Osteoblast (primary cell): ENCODE data around the gene NRG4. TPM values are rescaled to one million over a fixed set of nuclear protein-coding genes. Genes with fewer than 3 reads are reported as not detected.
"Not testable (repeated sequence)": the region's sequence is repeated elsewhere in the genome, so short reads cannot be mapped to it uniquely, and the experiment has no call there.

ENCODE experiments used
- DNase-seq: peaks from one replicate; pipeline ENCODE4 v3.0.0; 2011; ENCODE audit warnings: low spot score, mixed read lengths; ENCODE audit not compliant: insufficient read length; ENCODE audit errors: missing footprints
- H2AFZ ChIP-seq: 2 replicates; pipeline ENCODE4 v1.6.0; 2011; ENCODE audit warnings: mild to moderate bottlenecking, low read length
- H3K27ac ChIP-seq: 2 replicates; pipeline ENCODE4 v1.5.1; 2011; ENCODE audit warnings: mild to moderate bottlenecking, low read depth, low read length, moderate library complexity
- H3K27me3 ChIP-seq: 2 replicates; pipeline ENCODE4 v1.6.0; 2012; ENCODE audit warnings: mild to moderate bottlenecking, control low read depth, inconsistent platforms, low read length, moderate library complexity; ENCODE audit not compliant: insufficient read depth
- H3K36me3 ChIP-seq: 2 replicates; pipeline ENCODE4 v1.5.1; 2011; ENCODE audit warnings: mild to moderate bottlenecking, low read length, control low read depth, moderate library complexity; ENCODE audit not compliant: insufficient read depth
- H3K4me1 ChIP-seq: 2 replicates; pipeline ENCODE4 v1.5.1; 2011; ENCODE audit warnings: mild to moderate bottlenecking, low read length, control low read depth, moderate library complexity; ENCODE audit not compliant: insufficient read depth
- H3K4me2 ChIP-seq: 2 replicates; pipeline ENCODE4 v1.6.0; 2011; ENCODE audit warnings: mild to moderate bottlenecking, low read length; ENCODE audit not compliant: insufficient read depth
- H3K4me3 ChIP-seq: fragments of 200-600 bp; sonication (generic); 3 replicates; pipeline ENCODE4 v1.5.1; 2012; ENCODE audit warnings: mild to moderate bottlenecking, low read length, inconsistent platforms; ENCODE audit not compliant: insufficient read depth
- H3K79me2 ChIP-seq: 2 replicates; pipeline ENCODE4 v1.6.0; 2012; ENCODE audit warnings: mild to moderate bottlenecking, low read length, control low read depth, inconsistent platforms; ENCODE audit not compliant: insufficient read depth
- H3K9me3 ChIP-seq: 2 replicates; pipeline ENCODE4 v1.5.1; 2011; ENCODE audit warnings: low read depth, low read length, control low read depth
- H4K20me1 ChIP-seq: 2 replicates; pipeline ENCODE4 v1.6.0; 2012; ENCODE audit warnings: mild to moderate bottlenecking, low read length, control low read depth; ENCODE audit not compliant: insufficient read depth
- total RNA-seq: library from RNA; depleted of rRNA; stranded (reverse); fragments of >200 nt; gene quantifications from 2 replicates; pipeline ENCODE4 v1.2.3, GENCODE V29; 2012
- TF ChIP-seq, protein P1 (sequence below): IDR thresholded peaks from 2 replicates; pipeline ENCODE4 v1.5.1; 2011; ENCODE audit warnings: mild to moderate bottlenecking, low read depth, low read length, moderate library complexity; ENCODE audit errors: extremely low read depth

The NRG4 gene
- total RNA-seq, 1 donor: not detected

DNA sequence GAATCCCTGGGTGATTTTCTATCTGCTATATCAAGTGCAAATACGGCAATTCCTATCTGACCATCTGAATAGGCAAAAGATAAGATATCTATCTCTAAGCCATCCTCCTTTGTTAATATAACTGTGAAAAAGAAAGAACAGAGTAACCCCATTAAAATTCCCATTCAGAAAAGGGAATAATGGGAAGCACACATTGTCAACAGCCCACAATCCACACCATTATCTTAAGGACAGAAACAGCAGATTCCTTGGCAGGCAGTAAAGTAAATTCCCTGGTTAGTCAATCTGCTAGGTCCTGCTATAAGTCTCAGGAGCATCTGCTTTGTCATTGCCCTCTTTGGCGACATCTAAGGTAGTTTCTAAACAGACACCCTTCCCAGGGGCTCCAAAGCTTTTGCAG lies 21.9 kb upstream of the NRG4 start:
- DNase-seq: no peak
- H2AFZ ChIP-seq: no peak overlapping the region
- H3K36me3 ChIP-seq: no peaks in the 10 kb centered on the region
- H3K27me3 ChIP-seq: peaks cover 12% of the 10 kb centered on the region
- H3K4me1 ChIP-seq: no peaks in the 10 kb centered on the region
- H4K20me1 ChIP-seq: no peaks in the 10 kb centered on the region
- no peak overlapping the region for H3K4me3 ChIP-seq
- H3K4me2 ChIP-seq: no peak overlapping the region
- TF ChIP-seq, protein P1, sequence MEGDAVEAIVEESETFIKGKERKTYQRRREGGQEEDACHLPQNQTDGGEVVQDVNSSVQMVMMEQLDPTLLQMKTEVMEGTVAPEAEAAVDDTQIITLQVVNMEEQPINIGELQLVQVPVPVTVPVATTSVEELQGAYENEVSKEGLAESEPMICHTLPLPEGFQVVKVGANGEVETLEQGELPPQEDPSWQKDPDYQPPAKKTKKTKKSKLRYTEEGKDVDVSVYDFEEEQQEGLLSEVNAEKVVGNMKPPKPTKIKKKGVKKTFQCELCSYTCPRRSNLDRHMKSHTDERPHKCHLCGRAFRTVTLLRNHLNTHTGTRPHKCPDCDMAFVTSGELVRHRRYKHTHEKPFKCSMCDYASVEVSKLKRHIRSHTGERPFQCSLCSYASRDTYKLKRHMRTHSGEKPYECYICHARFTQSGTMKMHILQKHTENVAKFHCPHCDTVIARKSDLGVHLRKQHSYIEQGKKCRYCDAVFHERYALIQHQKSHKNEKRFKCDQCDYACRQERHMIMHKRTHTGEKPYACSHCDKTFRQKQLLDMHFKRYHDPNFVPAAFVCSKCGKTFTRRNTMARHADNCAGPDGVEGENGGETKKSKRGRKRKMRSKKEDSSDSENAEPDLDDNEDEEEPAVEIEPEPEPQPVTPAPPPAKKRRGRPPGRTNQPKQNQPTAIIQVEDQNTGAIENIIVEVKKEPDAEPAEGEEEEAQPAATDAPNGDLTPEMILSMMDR: no peak
- H3K27ac ChIP-seq: no peak overlapping the region
- no peaks in the 10 kb centered on the region for H3K9me3 ChIP-seq
- no peaks in the 10 kb centered on the region for H3K79me2 ChIP-seq

DNA sequence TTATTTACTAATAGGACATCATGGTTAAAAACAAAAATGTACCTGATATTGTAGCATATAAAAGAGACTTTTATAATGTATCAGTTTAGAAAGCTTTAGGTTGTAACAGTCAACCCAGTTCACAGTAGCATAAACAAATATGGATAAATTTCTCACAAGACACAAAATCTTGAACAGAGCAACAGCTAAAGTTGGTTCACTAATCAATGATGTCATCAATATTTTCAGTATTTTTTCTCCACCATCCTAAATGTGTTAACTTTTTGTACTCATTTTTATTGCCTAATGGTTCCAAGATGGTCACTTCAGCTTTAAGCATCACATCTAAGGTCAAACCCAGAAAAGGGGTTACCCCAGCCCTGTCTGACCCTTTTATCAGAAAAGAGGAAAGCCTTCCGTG lies 21.2 kb upstream of the NRG4 start:
- H3K4me3 ChIP-seq: no peak overlapping the region
- no peaks in the 10 kb centered on the region for H3K9me3 ChIP-seq
- no peaks in the 10 kb centered on the region for H3K4me1 ChIP-seq
- no peak overlapping the region for H3K27ac ChIP-seq
- H4K20me1 ChIP-seq: no peaks in the 10 kb centered on the region
- no peaks in the 10 kb centered on the region for H3K79me2 ChIP-seq
- peaks cover 12% of the 10 kb centered on the region for H3K27me3 ChIP-seq
- H3K36me3 ChIP-seq: no peaks in the 10 kb centered on the region
- no peak overlapping the region for H3K4me2 ChIP-seq
- TF ChIP-seq, protein P1: no peak
- no peak overlapping the region for H2AFZ ChIP-seq
- DNase-seq: no peak

DNA sequence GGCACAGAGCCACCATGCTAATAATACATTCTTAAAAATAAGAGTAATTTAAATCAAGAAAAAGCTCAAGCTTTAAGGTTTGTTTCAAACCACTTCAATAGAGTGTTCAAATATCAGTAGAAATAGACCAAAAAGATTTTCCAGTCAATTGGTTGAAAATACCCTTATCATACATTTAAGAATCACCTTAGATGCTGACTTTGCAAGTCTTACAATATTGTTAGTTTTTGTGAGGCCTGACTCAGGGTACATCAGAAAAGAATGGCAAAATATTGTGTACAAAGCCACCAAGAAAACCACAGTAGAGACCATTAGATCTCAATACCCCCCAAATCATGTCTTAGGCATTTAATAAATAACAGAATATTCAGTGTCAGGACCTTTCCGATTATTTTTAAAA lies 19.8 kb upstream of the NRG4 start:
- Histone ChIP-seq H2AFZ (no peak overlapping the region), H3K79me2 (no peaks in the 10 kb centered on the region), H3K27ac (no peak overlapping the region), H3K36me3 (no peaks in the 10 kb centered on the region), H3K4me2 (no peak overlapping the region), H4K20me1 (no peaks in the 10 kb centered on the region), H3K9me3 (no peaks in the 10 kb centered on the region), H3K4me1 (no peaks in the 10 kb centered on the region), H3K27me3 (peaks cover 12% of the 10 kb centered on the region), H3K4me3 (no peak overlapping the region)
- no peak for DNase-seq
- TF ChIP-seq, protein P1: no peak

DNA sequence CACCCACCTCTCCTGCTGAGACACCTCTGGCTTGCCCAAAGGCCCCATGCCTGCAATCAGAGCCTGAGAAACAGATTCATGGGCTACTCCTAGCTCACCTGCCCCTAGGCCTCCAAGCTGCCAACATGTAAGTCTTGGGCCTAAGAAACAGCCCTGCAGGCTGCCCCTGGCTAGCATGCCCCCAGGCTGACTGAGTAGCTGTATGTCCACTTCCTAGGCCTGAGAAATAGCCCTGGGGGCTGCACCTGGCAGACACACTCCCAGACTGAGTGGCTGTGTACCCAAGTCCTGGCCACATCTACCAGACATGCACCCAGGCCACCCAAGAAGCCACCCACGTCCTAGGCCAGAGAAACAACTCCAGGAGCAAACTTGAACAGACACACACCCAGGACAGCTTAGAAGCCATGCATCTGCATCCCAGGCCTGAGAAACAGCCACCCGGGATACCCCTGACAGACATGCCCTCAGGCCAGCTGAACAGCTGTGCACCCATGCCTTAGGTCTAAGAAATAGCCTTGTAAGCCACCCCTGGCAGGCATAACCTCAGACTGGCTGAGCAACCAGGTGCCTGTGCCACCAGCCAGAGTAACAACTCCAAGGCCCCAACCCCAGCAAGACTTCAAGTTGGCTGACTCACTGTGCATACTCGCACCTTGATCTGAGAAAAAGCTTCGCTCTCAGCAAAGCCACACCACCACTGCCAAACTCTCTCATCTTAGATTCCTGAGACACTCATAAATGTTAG lies 12.0 kb upstream of the NRG4 start:
- TF ChIP-seq, protein P1: no peak
- no peak for DNase-seq
- H3K27me3 ChIP-seq: no peaks in the 10 kb centered on the region

DNA sequence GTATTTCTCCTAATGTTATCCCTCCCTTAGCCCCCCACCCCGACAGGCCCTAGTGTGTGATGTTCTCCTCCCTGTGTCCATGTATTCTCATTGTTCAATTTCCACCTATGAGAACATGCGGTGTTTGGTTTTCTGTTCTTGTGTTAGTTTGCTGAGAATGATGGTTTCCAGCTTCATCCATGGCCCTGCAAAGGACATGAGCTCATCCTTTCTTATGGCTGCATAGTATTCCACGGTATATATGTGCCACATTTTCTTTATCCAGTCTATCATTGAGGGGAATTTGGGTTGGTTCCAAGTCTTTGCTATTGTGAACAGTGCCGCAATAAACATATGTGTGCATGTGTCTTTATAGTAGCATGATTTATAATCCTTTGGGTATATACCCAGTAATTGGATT lies 1.2 kb upstream of the NRG4 start:
- H3K36me3 ChIP-seq, H3K27ac ChIP-seq, H4K20me1 ChIP-seq, H3K9me3 ChIP-seq, H2AFZ ChIP-seq, H3K4me1 ChIP-seq, H3K79me2 ChIP-seq, H3K4me3 ChIP-seq, H3K4me2 ChIP-seq, DNase-seq: not testable (repeated sequence)
- peaks cover 11% of the 10 kb centered on the region for H3K27me3 ChIP-seq

More for the DNA sequence above, 12.0 kb upstream of the NRG4 start:
- no peaks in the 10 kb centered on the region for H4K20me1 ChIP-seq
- peaks cover 2% of the 10 kb centered on the region for H3K9me3 ChIP-seq
- H3K4me2 ChIP-seq: no peak overlapping the region
- no peak overlapping the region for H3K4me3 ChIP-seq
- no peak overlapping the region for H2AFZ ChIP-seq
- no peaks in the 10 kb centered on the region for H3K36me3 ChIP-seq
- no peak overlapping the region for H3K27ac ChIP-seq
- H3K4me1 ChIP-seq: no peaks in the 10 kb centered on the region
- no peaks in the 10 kb centered on the region for H3K79me2 ChIP-seq
